Measurements from ENCODE around the gene ADSS1.

ADSS1 gene

GRCh38 chr14:104723651-104724406 lies at the start of gene ADSS1:
ADSS1 (plus strand) TSS chr14:104724229; CDS start chr14:104724271, 42 bp downstream.
- peak; percentile 79 for DNase-seq
- Mint-ChIP-seq H3K4me1 (peaks cover 17% of the 10 kb centered on the region), H3K36me3 (ENCODE audit: low read depth) (peaks cover 5% of the 10 kb centered on the region), H3K9me3 (no peaks in the 10 kb centered on the region), H3K27me3 (ENCODE audit: low read depth, poor library complexity) (peaks cover 21% of the 10 kb centered on the region), H3K4me3 (peak within 1 kb of the TSS; percentile 84), H3K27ac (no peak within 1 kb of the TSS)
- TF ChIP-seq, protein P1, sequence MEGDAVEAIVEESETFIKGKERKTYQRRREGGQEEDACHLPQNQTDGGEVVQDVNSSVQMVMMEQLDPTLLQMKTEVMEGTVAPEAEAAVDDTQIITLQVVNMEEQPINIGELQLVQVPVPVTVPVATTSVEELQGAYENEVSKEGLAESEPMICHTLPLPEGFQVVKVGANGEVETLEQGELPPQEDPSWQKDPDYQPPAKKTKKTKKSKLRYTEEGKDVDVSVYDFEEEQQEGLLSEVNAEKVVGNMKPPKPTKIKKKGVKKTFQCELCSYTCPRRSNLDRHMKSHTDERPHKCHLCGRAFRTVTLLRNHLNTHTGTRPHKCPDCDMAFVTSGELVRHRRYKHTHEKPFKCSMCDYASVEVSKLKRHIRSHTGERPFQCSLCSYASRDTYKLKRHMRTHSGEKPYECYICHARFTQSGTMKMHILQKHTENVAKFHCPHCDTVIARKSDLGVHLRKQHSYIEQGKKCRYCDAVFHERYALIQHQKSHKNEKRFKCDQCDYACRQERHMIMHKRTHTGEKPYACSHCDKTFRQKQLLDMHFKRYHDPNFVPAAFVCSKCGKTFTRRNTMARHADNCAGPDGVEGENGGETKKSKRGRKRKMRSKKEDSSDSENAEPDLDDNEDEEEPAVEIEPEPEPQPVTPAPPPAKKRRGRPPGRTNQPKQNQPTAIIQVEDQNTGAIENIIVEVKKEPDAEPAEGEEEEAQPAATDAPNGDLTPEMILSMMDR (IDR thresholded peaks at IDR 0.05): peak; percentile 91

- no peak for DNase-seq
- no peak overlapping the region for H3K4me3 Mint-ChIP-seq
- H3K9me3 Mint-ChIP-seq: peaks cover 11% of the 10 kb centered on the region
- H3K36me3 Mint-ChIP-seq (ENCODE audit: low read depth): no peaks in the 10 kb centered on the region
- TF ChIP-seq, protein P1 (IDR thresholded peaks at IDR 0.05): no peak
- no peak overlapping the region for H3K27ac Mint-ChIP-seq
- H3K4me1 Mint-ChIP-seq: peaks cover 45% of the 10 kb centered on the region
- peaks cover 20% of the 10 kb centered on the region for H3K27me3 Mint-ChIP-seq (ENCODE audit: low read depth, poor library complexity)
These were observed 48.6 kb upstream of the ADSS1 start for GRCh38 chr14:104675447-104675846.

DNA sequence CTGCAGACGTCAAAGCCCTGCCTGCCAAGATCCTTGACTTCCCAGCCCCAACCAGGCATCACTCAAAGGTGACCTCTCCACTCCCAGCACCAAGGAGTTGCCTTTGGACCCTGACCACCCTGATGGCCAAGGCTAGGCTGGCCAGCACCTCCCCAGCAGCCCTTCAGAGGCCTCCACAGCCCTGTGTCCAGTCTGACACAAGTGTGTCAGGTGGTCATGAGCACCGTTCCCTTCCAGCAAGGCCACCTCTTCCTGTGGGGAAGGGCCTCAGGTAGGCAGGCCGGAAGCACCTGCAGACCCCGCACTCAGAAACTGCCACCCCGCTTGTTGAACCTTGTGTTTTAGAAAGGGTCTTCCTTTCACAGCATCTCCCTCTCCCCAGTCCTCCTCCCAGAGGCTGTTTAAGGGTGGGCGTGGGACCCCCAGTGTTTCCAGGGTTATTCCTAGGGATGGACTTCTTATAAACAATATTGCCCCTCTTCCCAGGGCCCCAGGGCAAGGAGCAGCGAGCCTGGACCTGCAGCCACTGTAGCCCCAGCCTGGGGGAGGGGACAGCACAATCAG lies 47.8 kb upstream of the ADSS1 start:
- H3K9me3 Mint-ChIP-seq: peaks cover 8% of the 10 kb centered on the region
- H3K4me3 Mint-ChIP-seq: no peak overlapping the region
- peaks cover 52% of the 10 kb centered on the region for H3K4me1 Mint-ChIP-seq
- H3K27me3 Mint-ChIP-seq (ENCODE audit: low read depth, poor library complexity): peaks cover 19% of the 10 kb centered on the region
- no peaks in the 10 kb centered on the region for H3K36me3 Mint-ChIP-seq (ENCODE audit: low read depth)
- H3K27ac Mint-ChIP-seq: no peak overlapping the region
- DNase-seq: no peak
- TF ChIP-seq, protein P1 (IDR thresholded peaks at IDR 0.05): no peak

- H3K27ac Mint-ChIP-seq: peak overlapping the region; percentile 90
- TF ChIP-seq, protein P1 (IDR thresholded peaks at IDR 0.05): no peak
- DNase-seq: peak; percentile 55
These were observed 47.1 kb upstream of the ADSS1 start for GRCh38 chr14:104676694-104677511.

DNA sequence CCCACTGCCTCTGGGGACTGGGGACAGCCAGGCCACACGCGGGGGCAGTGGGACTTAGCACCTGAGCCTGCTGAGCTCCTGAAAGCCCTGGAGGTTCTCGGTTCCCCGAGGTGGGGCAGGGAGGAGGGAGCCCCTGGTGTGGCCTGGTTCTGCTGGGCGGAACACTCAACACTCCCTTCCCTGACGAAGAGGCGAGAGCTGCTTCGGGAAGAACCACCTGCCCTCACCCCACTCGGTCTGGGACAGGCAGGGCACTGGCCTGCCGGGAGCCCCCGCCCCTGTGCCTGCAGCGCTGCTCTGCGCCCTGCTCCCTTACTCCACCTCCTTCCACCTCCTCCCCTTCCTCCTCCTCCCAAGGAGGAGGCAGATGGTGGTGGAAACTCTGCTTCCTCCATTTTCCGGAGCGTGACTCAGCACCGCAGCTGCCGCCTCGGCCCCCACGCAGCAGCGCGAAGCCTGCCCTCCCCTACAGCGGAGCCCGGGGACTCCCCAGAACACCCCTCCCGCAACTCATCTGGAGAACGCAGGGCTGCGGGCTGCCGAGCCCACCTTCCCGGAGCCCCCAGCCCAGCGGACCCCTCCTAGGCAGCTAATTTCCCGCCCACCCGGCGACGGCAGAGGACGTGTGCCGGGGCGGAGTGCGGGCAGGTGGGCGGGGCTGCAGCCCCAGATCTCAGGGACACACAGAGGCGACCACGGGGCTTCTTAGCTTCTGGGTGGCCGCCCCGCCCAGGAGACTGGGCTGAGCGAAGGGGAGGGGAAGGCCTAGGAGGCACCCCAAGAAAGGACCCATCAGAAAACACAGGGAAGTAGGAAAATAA lies 46.3 kb upstream of the ADSS1 start:
- peak overlapping the region; percentile 70 for H3K4me3 Mint-ChIP-seq
- H3K27me3 Mint-ChIP-seq (ENCODE audit: low read depth, poor library complexity): peaks cover 13% of the 10 kb centered on the region
- H3K36me3 Mint-ChIP-seq (ENCODE audit: low read depth): no peaks in the 10 kb centered on the region
- DNase-seq: peak; percentile 76
- peaks cover 3% of the 10 kb centered on the region for H3K9me3 Mint-ChIP-seq
- H3K27ac Mint-ChIP-seq: peak overlapping the region; percentile 36
- peaks cover 63% of the 10 kb centered on the region for H3K4me1 Mint-ChIP-seq
- TF ChIP-seq, protein P1 (IDR thresholded peaks at IDR 0.05): no peak

More at GRCh38 chr14:104676694-104677511, 47.1 kb upstream of the ADSS1 start:
- peak overlapping the region; percentile 78 for H3K4me3 Mint-ChIP-seq
- H3K4me1 Mint-ChIP-seq: peaks cover 59% of the 10 kb centered on the region
- H3K36me3 Mint-ChIP-seq (ENCODE audit: low read depth): no peaks in the 10 kb centered on the region
- H3K9me3 Mint-ChIP-seq: peaks cover 8% of the 10 kb centered on the region
- H3K27me3 Mint-ChIP-seq (ENCODE audit: low read depth, poor library complexity): peaks cover 13% of the 10 kb centered on the region

Data from nephron progenitor cell (in vitro differentiated cells).